HFF-Myc (cell line): Measurements from ENCODE around the gene OR8G1.

Source experiments
- DNase-seq: peaks from one replicate; pipeline ENCODE4 v3.0.0-alpha.2; 2011; ENCODE audit warnings: low read depth; ENCODE audit errors: extremely low read depth
- H3K4me3 ChIP-seq: replicated peaks from 2 replicates; pipeline ENCODE4 v1.5.1; 2011; ENCODE audit warnings: low read depth, mild to moderate bottlenecking, control low read depth, low read length
- CTCF ChIP-seq: IDR thresholded peaks from 2 replicates; pipeline ENCODE4 v1.5.1; 2012; ENCODE audit warnings: mild to moderate bottlenecking, low read depth, low read length, control low read depth; ENCODE audit errors: missing control alignments

OR8G1 gene

GRCh38 chr11:124199702-124200101, 41.2 kb upstream of the OR8G1 start:
- no peak for DNase-seq
- no peak overlapping the region for H3K4me3 ChIP-seq
- no peak for TF ChIP-seq CTCF

- TF ChIP-seq CTCF = no peak
- H3K4me3 ChIP-seq = no peak overlapping the region
- DNase-seq = no peak
Observed at GRCh38 chr11:124200671-124201070, 40.2 kb upstream of the OR8G1 start.

- TF ChIP-seq CTCF = no peak
- no peak for DNase-seq
- H3K4me3 ChIP-seq = no peak overlapping the region
Observed at GRCh38 chr11:124202951-124203350, 37.9 kb upstream of the OR8G1 start.

GRCh38 chr11:124204008-124204407, 36.9 kb upstream of the OR8G1 start:
- no peak overlapping the region for H3K4me3 ChIP-seq
- no peak for TF ChIP-seq CTCF
- no peak for DNase-seq

- no peak overlapping the region for H3K4me3 ChIP-seq
- DNase-seq = no peak
- TF ChIP-seq CTCF = no peak
Observed at GRCh38 chr11:124207102-124207792, 33.6 kb upstream of the OR8G1 start.

- no peak for DNase-seq
- no peak overlapping the region for H3K4me3 ChIP-seq
- no peak for TF ChIP-seq CTCF
Observed at GRCh38 chr11:124209824-124210357, 31.0 kb upstream of the OR8G1 start.

- H3K4me3 ChIP-seq = no peak overlapping the region
- DNase-seq = no peak
- TF ChIP-seq CTCF = no peak
Observed at GRCh38 chr11:124210421-124210820, 30.5 kb upstream of the OR8G1 start.
